CD14-positive monocyte (primary cell): ENCODE results near the gene OGN. TPM values are rescaled to one million over a fixed set of nuclear protein-coding genes. Genes with fewer than 3 reads are reported as not detected.

Experiments used
- DNase-seq, 3 donors: peaks; one replicate each; pipeline ENCODE4 v3.0.0-alpha.2; 2011 to 2022
- H2AFZ ChIP-seq: 2 replicates; pipeline ENCODE4 v1.6.0; 2012; ENCODE audit warnings: mild to moderate bottlenecking, low read depth, low read length, inconsistent platforms; ENCODE audit not compliant: insufficient read depth, poor library complexity, severe bottlenecking
- H3K27ac ChIP-seq, 2 donors: 1 replicate in 1 of 2; 2 replicates in 1 of 2; pipeline ENCODE4 v1.5.1; 2012 to 2013; ENCODE audit warnings: low read length in 2 of 2, control low read depth in 1 of 2, inconsistent platforms in 1 of 2, low read depth in 1 of 2, mild to moderate bottlenecking in 1 of 2
- H3K27me3 ChIP-seq, 2 donors: one replicate each; pipeline versions ENCODE4 v1.6.0 to v1.6.1; 2011 to 2013; ENCODE audit warnings: low read length in 2 of 2; ENCODE audit not compliant: control insufficient read depth in 2 of 2, insufficient read depth in 2 of 2
- H3K36me3 ChIP-seq, 2 donors: replicated peaks in 1 of 2; 1 replicate in 1 of 2; 2 replicates in 1 of 2; pipeline versions ENCODE4 v1.5.1 to v1.6.1; 2012 to 2013; ENCODE audit warnings: low read length in 2 of 2, control low read depth in 1 of 2, inconsistent platforms in 1 of 2, mild to moderate bottlenecking in 1 of 2; ENCODE audit not compliant: insufficient read depth in 2 of 2, control insufficient read depth in 1 of 2
- H3K4me1 ChIP-seq, 2 donors: 1 replicate in 1 of 2; 2 replicates in 1 of 2; pipeline versions ENCODE4 v1.5.1 to v1.6.1; 2012 to 2013; ENCODE audit warnings: low read length in 2 of 2, control low read depth in 1 of 2, inconsistent platforms in 1 of 2, mild to moderate bottlenecking in 1 of 2, moderate library complexity in 1 of 2; ENCODE audit not compliant: insufficient read depth in 2 of 2, control insufficient read depth in 1 of 2
- H3K4me2 ChIP-seq: replicated peaks from 2 replicates; pipeline ENCODE3; 2012; ENCODE audit warnings: low read length, moderate library complexity, mild to moderate bottlenecking; ENCODE audit not compliant: poor library complexity, severe bottlenecking; ENCODE audit errors: extremely low read depth
- H3K4me3 ChIP-seq, 3 experiments: fragments of 200-600 bp in 1 of 3; sonication (generic) in 1 of 3; replicated peaks in 1 of 3; 1 replicate in 2 of 3; 2 replicates in 1 of 3; pipeline ENCODE4 v1.5.1; 2011 to 2013; ENCODE audit warnings: low read length in 3 of 3, mild to moderate bottlenecking in 3 of 3, control low read depth in 2 of 3, low read depth in 2 of 3, inconsistent platforms in 1 of 3, moderate library complexity in 1 of 3
- H3K79me2 ChIP-seq: 2 replicates; pipeline ENCODE4 v1.6.0; 2012; ENCODE audit warnings: mild to moderate bottlenecking, control low read depth, inconsistent platforms, low read length, moderate library complexity; ENCODE audit not compliant: insufficient read depth
- H3K9ac ChIP-seq: 2 replicates; pipeline ENCODE4 v1.6.0; 2017; ENCODE audit warnings: low read length, mild to moderate bottlenecking; ENCODE audit not compliant: insufficient read depth, poor library complexity, severe bottlenecking
- H3K9me3 ChIP-seq, 2 donors: replicated peaks in 1 of 2; 1 replicate in 1 of 2; 2 replicates in 1 of 2; pipeline versions ENCODE4 v1.5.1 to v1.6.1; 2012 to 2013; ENCODE audit warnings: low read length in 2 of 2, control low read depth in 1 of 2; ENCODE audit not compliant: control insufficient read depth in 1 of 2, insufficient read depth in 1 of 2
- H4K20me1 ChIP-seq: 2 replicates; pipeline ENCODE4 v1.6.0; 2012; ENCODE audit warnings: mild to moderate bottlenecking, low read length, control low read depth, moderate library complexity; ENCODE audit not compliant: insufficient read depth
- H3K27ac Mint-ChIP-seq, 7 donors: one replicate each; pipeline ENCODE4 v1.8.0; 2020; ENCODE audit warnings: mild to moderate bottlenecking in 7 of 7, mixed read lengths in 7 of 7, moderate library complexity in 6 of 7, inconsistent platforms in 2 of 7
- H3K27me3 Mint-ChIP-seq, 3 donors: one replicate each; pipeline ENCODE4 v1.8.0; 2021 to 2022; ENCODE audit warnings: low read depth in 3 of 3, mild to moderate bottlenecking in 3 of 3, mixed read lengths in 3 of 3, moderate library complexity in 3 of 3, inconsistent platforms in 1 of 3
- H3K36me3 Mint-ChIP-seq, 2 donors: one replicate each; pipeline ENCODE4 v1.8.0; 2020; ENCODE audit warnings: mixed read lengths in 2 of 2, inconsistent platforms in 1 of 2, mild to moderate bottlenecking in 1 of 2
- H3K4me1 Mint-ChIP-seq: one replicate; pipeline ENCODE4 v1.8.0; 2020; ENCODE audit warnings: mild to moderate bottlenecking, mixed read lengths
- H3K4me3 Mint-ChIP-seq, 2 donors: one replicate each; pipeline ENCODE4 v1.8.0; 2020; ENCODE audit warnings: mild to moderate bottlenecking in 2 of 2, mixed read lengths in 2 of 2, moderate library complexity in 1 of 2
- H3K9me3 Mint-ChIP-seq, 7 donors: one replicate each; pipeline ENCODE4 v1.8.0; 2020 to 2022; ENCODE audit warnings: mixed read lengths in 7 of 7, mild to moderate bottlenecking in 6 of 7, moderate library complexity in 6 of 7, inconsistent platforms in 2 of 7
- CTCF ChIP-seq: fragments of 200-600 bp; IDR thresholded peaks from one replicate; pipeline ENCODE4 v1.8.0; 2022; ENCODE audit warnings: antibody characterized with exemption, mild to moderate bottlenecking
- WGBS: methylation state at CpG from one replicate; pipeline ENCODE4 v1.1.5; 2013; ENCODE audit warnings: missing lambda C conversion rate; ENCODE audit not compliant: insufficient coverage; 5-methylcytosine and 5-hydroxymethylcytosine counted together
- intact Hi-C, 2 donors: fragments of 100-400 bp; cut with micrococcal nuclease; formaldehyde crosslinking; loops; one replicate each; pipeline versions ENCODE4 v1.15.0 to v1.15.1; 2023
- polyA plus RNA-seq, 3 donors: library from polyadenylated mRNA; depleted of rRNA in 1 of 3; unstranded in 2 of 3; stranded (reverse) in 1 of 3; fragments of 300-500 nt in 2 of 3; fragments of >200 nt in 1 of 3; fragmentation: Illumina TruSeq in 2 of 3; gene quantifications; 1 replicate in 2 of 3; 2 replicates in 1 of 3; pipeline ENCODE4 v1.2.3, GENCODE V29; 2012 to 2021

Gene OGN
- polyA plus RNA-seq, 3 donors: not detected

- H3K4me3 ChIP-seq: no peak overlapping the region
These were observed 6.5 kb downstream of the OGN start for GRCh38 chr9:92397853-92398252.

GRCh38 chr9:92395617-92396016 lies 8.8 kb downstream of the OGN start:
- no peaks in the 10 kb centered on the region for H3K9me3 ChIP-seq
- no peaks in the 10 kb centered on the region for H3K27me3 ChIP-seq
- H3K4me3 Mint-ChIP-seq: no peak overlapping the region
- no peak for TF ChIP-seq CTCF
- H3K4me1 Mint-ChIP-seq: no peaks in the 10 kb centered on the region
- H3K27ac Mint-ChIP-seq: no peak overlapping the region
- H3K4me1 ChIP-seq: no peaks in the 10 kb centered on the region
- no peaks in the 10 kb centered on the region for H3K27me3 Mint-ChIP-seq
- peaks cover 0 to 2% of the 10 kb centered on the region in 2 donors for H3K36me3 Mint-ChIP-seq
- no peak overlapping the region for H3K4me3 ChIP-seq
- H2AFZ ChIP-seq: no peak overlapping the region
- H3K9ac ChIP-seq: no peak overlapping the region
- H3K27ac ChIP-seq: no peak overlapping the region
- no peaks in the 10 kb centered on the region for H3K79me2 ChIP-seq
- H3K36me3 ChIP-seq: no peaks in the 10 kb centered on the region
- no peak for DNase-seq
- H3K4me2 ChIP-seq: no peak overlapping the region
- peaks cover 0 to 2% (median 0%) of the 10 kb centered on the region in 7 donors for H3K9me3 Mint-ChIP-seq
- 100% methylated on average over 1 of the region's 1 CpG for WGBS
- intact Hi-C loops: no loop called here
- no peaks in the 10 kb centered on the region for H4K20me1 ChIP-seq

More at GRCh38 chr9:92397853-92398252, 6.5 kb downstream of the OGN start:
- no peaks in the 10 kb centered on the region for H3K4me1 ChIP-seq
- no peaks in the 10 kb centered on the region for H3K9me3 ChIP-seq
- no peaks in the 10 kb centered on the region for H4K20me1 ChIP-seq
- no peak for TF ChIP-seq CTCF
- H3K9me3 Mint-ChIP-seq: peaks cover 0 to 2% (median 0%) of the 10 kb centered on the region in 7 donors
- H3K27ac Mint-ChIP-seq: no peak overlapping the region
- no peak overlapping the region for H3K9ac ChIP-seq
- H3K4me1 Mint-ChIP-seq: no peaks in the 10 kb centered on the region
- no CpG with 5 or more reads among the region's 3 CpGs for WGBS
- intact Hi-C loops: no loop called here
- no peaks in the 10 kb centered on the region for H3K36me3 ChIP-seq
- H3K27me3 ChIP-seq: no peaks in the 10 kb centered on the region
- H2AFZ ChIP-seq: no peak overlapping the region
- DNase-seq: no peak
- no peak overlapping the region for H3K4me2 ChIP-seq
- no peaks in the 10 kb centered on the region for H3K27me3 Mint-ChIP-seq
- no peak overlapping the region for H3K27ac ChIP-seq
- H3K36me3 Mint-ChIP-seq: peaks cover 0 to 2% of the 10 kb centered on the region in 2 donors
- H3K79me2 ChIP-seq: no peaks in the 10 kb centered on the region
- no peak overlapping the region for H3K4me3 Mint-ChIP-seq
